ENCODE data around the gene FLRT2.

GRCh38 chr14:85577543-85578114, 47.7 kb downstream of the FLRT2 start:
- TF ChIP-seq POLR2AphosphoS5 (IDR thresholded peaks at IDR 0.05; ENCODE audit: low read depth, low read length) (no peak), POLR2A (IDR thresholded peaks at IDR 0.05; ENCODE audit: low read depth, low read length) (no peak)
